ENCODE data around the gene OTUD7B. TPM values are rescaled to one million over a fixed set of nuclear protein-coding genes. Genes with fewer than 3 reads are reported as not detected.
"Not testable (repeated sequence)": the region's sequence is repeated elsewhere in the genome, so short reads cannot be mapped to it uniquely, and the experiment has no call there.

The OTUD7B gene
- total RNA-seq, result 35.2 TPM

- DNase-seq (ENCODE audit: low spot score), result peak; percentile 86
Measured at GRCh38 chr1:150010393-150011115, at the start of gene OTUD7B. TSS of gene OTUD7B (minus strand) at chr1:150010726. CDS start at chr1:149977510, 33,216 bp downstream.

GRCh38 chr1:150060260-150060659 is 49.7 kb upstream of the OTUD7B start:
- no peak for DNase-seq (ENCODE audit: low spot score)

- no peak for DNase-seq (ENCODE audit: low spot score)
Measured at GRCh38 chr1:150056407-150056806, 45.9 kb upstream of the OTUD7B start.

GRCh38 chr1:150055507-150055906 is 45.0 kb upstream of the OTUD7B start:
- DNase-seq (ENCODE audit: low spot score), result not testable (repeated sequence)

GRCh38 chr1:150053926-150054325 is 43.4 kb upstream of the OTUD7B start:
- DNase-seq (ENCODE audit: low spot score), result no peak

- DNase-seq (ENCODE audit: low spot score), result not testable (repeated sequence)
Measured at GRCh38 chr1:150051905-150052412, 41.4 kb upstream of the OTUD7B start.

- no peak for DNase-seq (ENCODE audit: low spot score)
Measured at GRCh38 chr1:150051089-150051373, 40.5 kb upstream of the OTUD7B start.

GRCh38 chr1:150049926-150050325 is 39.4 kb upstream of the OTUD7B start:
- no peak for DNase-seq (ENCODE audit: low spot score)

- DNase-seq (ENCODE audit: low spot score), result no peak
Measured at GRCh38 chr1:150034336-150034735, 23.8 kb upstream of the OTUD7B start.

GRCh38 chr1:150028322-150028721 is 17.8 kb upstream of the OTUD7B start:
- no peak for DNase-seq (ENCODE audit: low spot score)

GRCh38 chr1:150024156-150024555 is 13.6 kb upstream of the OTUD7B start:
- DNase-seq (ENCODE audit: low spot score), result no peak

- DNase-seq (ENCODE audit: low spot score), result no peak
Measured at GRCh38 chr1:150022357-150022756, 11.8 kb upstream of the OTUD7B start.

- DNase-seq (ENCODE audit: low spot score), result peak; percentile 49
Measured at GRCh38 chr1:150021191-150021694, 10.7 kb upstream of the OTUD7B start.

GRCh38 chr1:150020711-150021110 is 10.2 kb upstream of the OTUD7B start:
- no peak for DNase-seq (ENCODE audit: low spot score)

- DNase-seq (ENCODE audit: low spot score), result no peak
Measured at GRCh38 chr1:150018165-150018564, 7.6 kb upstream of the OTUD7B start.

GRCh38 chr1:150017206-150017750 is 6.8 kb upstream of the OTUD7B start:
- DNase-seq (ENCODE audit: low spot score), result peak; percentile 45

- no peak for DNase-seq (ENCODE audit: low spot score)
Measured at GRCh38 chr1:150015651-150016131, 5.2 kb upstream of the OTUD7B start.

- DNase-seq (ENCODE audit: low spot score), result no peak
Measured at GRCh38 chr1:150012611-150013010, 2.1 kb upstream of the OTUD7B start.

- peak; percentile 27 for DNase-seq (ENCODE audit: low spot score)
Measured at GRCh38 chr1:150009604-150010392, 728 bp downstream of the OTUD7B start.

GRCh38 chr1:150008699-150009098 is 1.8 kb downstream of the OTUD7B start:
- no peak for DNase-seq (ENCODE audit: low spot score)

- DNase-seq (ENCODE audit: low spot score), result no peak
Measured at GRCh38 chr1:150006881-150007421, 3.6 kb downstream of the OTUD7B start.

GRCh38 chr1:150005606-150006005 is 4.9 kb downstream of the OTUD7B start:
- DNase-seq (ENCODE audit: low spot score), result no peak

Data from mucosa of gallbladder (tissue), 1 donor.